ENCODE results near the gene DYNC1I1. TPM values are rescaled to one million over a fixed set of nuclear protein-coding genes. Genes with fewer than 3 reads are reported as not detected.
A peak's percentile ranks its signal among the peaks of the same experiment; 100 is the strongest.

The DYNC1I1 gene
- total RNA-seq, 1 donor from 2014 or later: 2.3 TPM

DNA sequence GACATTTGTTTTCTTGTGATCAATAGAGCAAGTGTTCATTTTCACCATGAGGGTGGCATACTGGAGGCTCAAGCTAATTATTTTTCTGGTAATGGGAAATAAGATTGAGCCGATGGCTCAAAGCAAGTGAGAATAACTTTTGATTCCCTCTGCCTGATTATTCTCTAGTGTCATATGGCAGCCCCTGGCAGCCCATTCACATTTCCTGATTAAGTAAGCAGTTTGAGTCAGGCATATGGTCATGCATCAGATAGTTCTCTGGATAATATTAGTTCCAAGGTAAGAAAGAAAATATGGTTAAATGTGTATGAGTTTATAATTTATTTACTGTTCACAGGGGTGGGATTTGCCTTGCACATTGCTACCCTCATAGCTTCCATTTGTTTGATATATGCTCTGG is 109.2 kb downstream of the DYNC1I1 start:
- intact Hi-C loops (cut with DNase I): no loop called here
- ATAC-seq (no peak), DNase-seq (no peak)
- no peak overlapping the region for H3K27ac ChIP-seq
- TF ChIP-seq, protein P1, sequence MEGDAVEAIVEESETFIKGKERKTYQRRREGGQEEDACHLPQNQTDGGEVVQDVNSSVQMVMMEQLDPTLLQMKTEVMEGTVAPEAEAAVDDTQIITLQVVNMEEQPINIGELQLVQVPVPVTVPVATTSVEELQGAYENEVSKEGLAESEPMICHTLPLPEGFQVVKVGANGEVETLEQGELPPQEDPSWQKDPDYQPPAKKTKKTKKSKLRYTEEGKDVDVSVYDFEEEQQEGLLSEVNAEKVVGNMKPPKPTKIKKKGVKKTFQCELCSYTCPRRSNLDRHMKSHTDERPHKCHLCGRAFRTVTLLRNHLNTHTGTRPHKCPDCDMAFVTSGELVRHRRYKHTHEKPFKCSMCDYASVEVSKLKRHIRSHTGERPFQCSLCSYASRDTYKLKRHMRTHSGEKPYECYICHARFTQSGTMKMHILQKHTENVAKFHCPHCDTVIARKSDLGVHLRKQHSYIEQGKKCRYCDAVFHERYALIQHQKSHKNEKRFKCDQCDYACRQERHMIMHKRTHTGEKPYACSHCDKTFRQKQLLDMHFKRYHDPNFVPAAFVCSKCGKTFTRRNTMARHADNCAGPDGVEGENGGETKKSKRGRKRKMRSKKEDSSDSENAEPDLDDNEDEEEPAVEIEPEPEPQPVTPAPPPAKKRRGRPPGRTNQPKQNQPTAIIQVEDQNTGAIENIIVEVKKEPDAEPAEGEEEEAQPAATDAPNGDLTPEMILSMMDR (IDR thresholded peaks at IDR 0.05): no peak
- no peak overlapping the region for H3K4me3 ChIP-seq
- H3K4me1 ChIP-seq: no peaks in the 10 kb centered on the region
- no peaks in the 10 kb centered on the region for H3K36me3 ChIP-seq
- H3K9me3 ChIP-seq: no peaks in the 10 kb centered on the region
- no peaks in the 10 kb centered on the region for H3K27me3 ChIP-seq

DNA sequence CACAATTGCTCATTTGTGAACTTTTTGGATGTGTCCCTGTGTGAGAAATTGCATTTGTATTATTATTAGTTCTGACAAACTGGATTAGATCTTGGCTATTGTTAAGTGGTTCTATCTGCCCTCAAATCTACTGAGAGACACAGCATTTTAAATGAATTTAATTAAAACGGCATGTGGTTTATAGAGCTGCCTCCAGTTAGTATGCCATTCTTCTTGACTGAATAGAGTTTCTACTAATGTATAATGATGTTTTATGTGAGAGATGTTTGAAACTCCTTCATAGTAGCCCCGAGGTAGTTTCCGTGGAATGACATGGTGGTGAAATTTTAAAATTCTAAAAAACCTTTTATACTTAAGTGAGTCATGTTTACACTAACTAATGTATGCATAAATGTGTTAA is 110.9 kb downstream of the DYNC1I1 start:
- no peak for DNase-seq
- intact Hi-C loops (cut with DNase I): no loop called here

DNA sequence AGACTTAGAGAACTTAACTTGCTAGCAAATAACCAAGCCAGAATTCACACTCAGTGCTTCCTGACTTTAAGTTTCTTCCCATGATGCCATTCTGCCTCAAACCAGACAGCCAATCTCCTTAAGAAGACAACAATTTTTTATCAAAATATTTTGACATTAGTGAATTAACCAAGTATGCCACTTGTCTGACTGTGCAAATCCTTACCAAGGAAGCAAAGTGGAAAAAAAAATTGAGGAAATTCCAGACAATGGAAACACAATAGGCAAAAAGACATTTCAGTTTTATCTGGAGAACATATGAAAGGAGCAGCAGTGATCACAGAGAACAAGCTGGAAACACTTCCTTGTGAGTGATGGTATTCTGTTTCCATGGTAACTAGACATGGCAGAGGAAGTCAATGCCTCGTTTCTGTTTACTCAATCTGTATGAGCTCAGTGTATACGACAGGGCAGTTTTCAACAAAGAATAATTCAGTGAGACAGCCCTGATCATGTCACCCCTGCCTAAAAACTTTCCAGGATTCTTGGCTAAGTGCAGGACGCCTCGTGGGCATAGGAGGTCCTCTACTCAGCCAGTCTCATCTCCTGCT is 114.2 kb downstream of the DYNC1I1 start:
- Histone ChIP-seq H3K9me3 (no peaks in the 10 kb centered on the region), H3K36me3 (no peaks in the 10 kb centered on the region), H3K27me3 (no peaks in the 10 kb centered on the region), H3K4me3 (no peak overlapping the region), H3K27ac (no peak overlapping the region), H3K4me1 (no peaks in the 10 kb centered on the region)
- intact Hi-C loops (cut with DNase I): no loop called here
- no peak for DNase-seq
- TF ChIP-seq, protein P1 (IDR thresholded peaks at IDR 0.05): no peak
- peak; percentile 44 for ATAC-seq

More for the DNA sequence above, 110.9 kb downstream of the DYNC1I1 start:
- ATAC-seq: no peak
- TF ChIP-seq, protein P1 (IDR thresholded peaks at IDR 0.05): no peak
- H3K36me3 ChIP-seq: no peaks in the 10 kb centered on the region
- H3K27ac ChIP-seq: no peak overlapping the region
- H3K27me3 ChIP-seq: no peaks in the 10 kb centered on the region
- H3K4me3 ChIP-seq: no peak overlapping the region
- H3K4me1 ChIP-seq: no peaks in the 10 kb centered on the region
- no peaks in the 10 kb centered on the region for H3K9me3 ChIP-seq

DNA sequence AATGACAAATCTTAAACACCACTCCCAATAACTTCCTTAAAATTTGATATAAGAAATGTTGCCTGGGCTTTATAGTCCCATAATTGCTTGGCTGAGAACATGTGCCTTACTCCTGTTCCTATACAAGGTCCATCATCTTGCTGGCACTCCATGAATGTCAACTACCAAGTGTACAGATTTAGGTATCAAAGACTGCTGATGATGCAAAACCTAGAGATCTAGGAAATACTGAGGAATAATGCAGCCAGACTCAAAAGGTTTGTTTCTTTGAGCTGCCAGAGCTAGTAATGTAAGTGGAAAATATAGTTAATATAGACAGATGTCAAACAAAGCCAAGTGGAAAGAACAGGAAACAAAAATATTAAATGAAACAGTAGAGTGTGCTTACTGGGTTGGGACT is 121.1 kb downstream of the DYNC1I1 start:
- no peak for ATAC-seq
- no peak for DNase-seq
- Histone ChIP-seq H3K36me3 (no peaks in the 10 kb centered on the region), H3K4me3 (no peak overlapping the region), H3K9me3 (no peaks in the 10 kb centered on the region), H3K27me3 (no peaks in the 10 kb centered on the region), H3K4me1 (no peaks in the 10 kb centered on the region), H3K27ac (no peak overlapping the region)
- TF ChIP-seq, protein P1 (IDR thresholded peaks at IDR 0.05): no peak
- intact Hi-C loops (cut with DNase I): no loop called here

DNA sequence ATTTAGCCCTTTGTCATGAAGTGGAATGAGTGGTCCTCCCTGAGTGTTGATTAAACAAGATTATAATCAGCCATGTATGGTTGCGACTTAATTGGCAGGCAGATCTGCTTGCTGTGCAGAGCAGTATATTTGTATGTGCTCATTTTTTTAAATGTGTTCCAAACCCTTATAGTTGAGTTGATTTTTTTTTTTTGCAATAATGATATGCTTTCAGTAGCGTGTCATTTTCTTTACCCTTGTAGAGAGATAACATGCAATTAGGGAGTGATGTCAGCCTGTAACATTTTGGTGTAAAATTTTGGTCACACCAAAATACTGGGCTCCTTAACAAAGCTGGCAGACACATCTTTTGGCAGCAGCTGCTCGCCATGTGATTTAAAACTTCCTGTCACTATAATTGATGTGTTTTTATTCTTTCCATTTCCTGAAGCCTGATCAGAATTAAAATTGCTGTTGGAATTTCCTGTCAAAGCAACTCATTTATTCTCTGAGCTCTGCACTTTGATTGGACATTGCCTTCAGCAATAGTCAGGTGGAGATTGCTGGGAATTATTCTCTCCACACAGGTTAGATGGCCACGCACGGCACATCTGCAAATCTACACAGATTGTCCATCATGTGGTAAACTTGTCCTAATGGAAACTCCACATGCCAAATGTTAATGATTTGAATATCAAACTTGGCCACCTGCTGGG is 125.3 kb downstream of the DYNC1I1 start:
- TF ChIP-seq, protein P1 (IDR thresholded peaks at IDR 0.05): no peak
- intact Hi-C loops (cut with DNase I): no loop called here
- no peaks in the 10 kb centered on the region for H3K36me3 ChIP-seq
- H3K27ac ChIP-seq: no peak overlapping the region
- no peaks in the 10 kb centered on the region for H3K27me3 ChIP-seq
- no peaks in the 10 kb centered on the region for H3K9me3 ChIP-seq
- DNase-seq (no peak), ATAC-seq (no peak)
- H3K4me1 ChIP-seq: no peaks in the 10 kb centered on the region
- no peak overlapping the region for H3K4me3 ChIP-seq
